Ishikawa (cell line): ENCODE data around the gene DLX1.

ENCODE experiments used
- CEBPB ChIP-seq: IDR thresholded peaks from 2 replicates; pipeline ENCODE4 v1.6.1; 2012
- CREB1 ChIP-seq: IDR thresholded peaks from 2 replicates; pipeline ENCODE4 v1.6.1; 2012; ENCODE audit warnings: low read depth
- EP300 ChIP-seq: IDR thresholded peaks from 2 replicates; pipeline ENCODE4 v1.6.1; 2012; ENCODE audit warnings: borderline replicate concordance
- FOXM1 ChIP-seq: IDR thresholded peaks from 2 replicates; pipeline ENCODE4 v1.6.1; 2012; ENCODE audit warnings: low read depth, borderline replicate concordance
- NFIC ChIP-seq: IDR thresholded peaks from 2 replicates; pipeline ENCODE4 v1.6.1; 2012
- RAD21 ChIP-seq: IDR thresholded peaks from 2 replicates; pipeline ENCODE4 v1.6.1; 2012; ENCODE audit warnings: low read depth
- TAF1 ChIP-seq: IDR thresholded peaks from 2 replicates; pipeline ENCODE4 v1.6.1; 2012; ENCODE audit warnings: low read depth, mild to moderate bottlenecking
- YY1 ChIP-seq: IDR thresholded peaks from 2 replicates; pipeline ENCODE4 v1.6.1; 2012; ENCODE audit warnings: low read depth
- ZBTB7A ChIP-seq: IDR thresholded peaks from 2 replicates; pipeline ENCODE4 v1.6.1; 2012; ENCODE audit warnings: low read depth
- TF ChIP-seq, protein P1 (sequence below): IDR thresholded peaks from 2 replicates; pipeline ENCODE4 v1.6.1; 2012
- TF ChIP-seq, protein P2 (sequence below): IDR thresholded peaks from 2 replicates; pipeline ENCODE4 v1.6.1; 2012; ENCODE audit warnings: low read depth, mild to moderate bottlenecking
- TF ChIP-seq, protein P3 (sequence below): IDR thresholded peaks from 2 replicates; pipeline ENCODE4 v1.6.1; 2012

DNA sequence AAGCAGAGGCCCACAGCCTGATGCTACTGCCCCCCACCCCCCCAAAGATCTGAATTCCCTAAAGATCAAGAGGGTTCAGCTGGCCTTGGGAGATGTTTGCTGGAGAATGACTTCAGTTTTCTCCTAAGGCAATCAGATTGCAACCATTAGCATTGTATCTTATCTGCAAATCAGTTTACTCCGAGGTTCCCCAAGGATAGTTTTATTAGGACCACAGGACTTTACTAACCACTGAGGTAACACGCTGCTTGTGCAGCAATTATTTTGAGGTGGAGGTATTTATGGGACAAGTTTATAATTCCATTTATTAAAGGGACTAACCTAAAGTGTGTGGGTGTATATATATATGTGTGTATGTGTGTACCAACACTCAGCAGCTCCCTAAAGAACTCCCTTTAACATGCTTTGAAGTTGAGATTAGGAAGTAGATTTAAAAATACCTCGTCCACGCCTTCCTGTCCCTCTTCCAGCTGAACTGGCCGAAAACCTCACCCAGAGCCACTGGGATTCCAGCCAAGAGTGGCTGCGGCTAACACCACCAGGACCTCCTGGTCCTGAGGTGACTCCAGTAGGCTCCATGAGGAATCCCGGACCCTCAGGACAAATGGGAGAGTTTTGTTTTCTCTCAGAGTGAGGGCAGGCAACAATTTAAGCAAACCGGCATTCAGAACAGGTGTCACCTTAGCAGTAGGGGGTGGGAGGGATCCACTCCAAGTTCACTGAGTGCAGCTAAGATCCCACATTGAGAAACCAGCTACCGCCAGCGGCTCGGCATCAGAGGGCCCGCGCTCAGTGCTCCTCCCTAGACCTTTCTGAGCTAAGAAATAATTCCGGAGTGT, 3.0 kb upstream of the DLX1 start:
- TF ChIP-seq, protein P1, sequence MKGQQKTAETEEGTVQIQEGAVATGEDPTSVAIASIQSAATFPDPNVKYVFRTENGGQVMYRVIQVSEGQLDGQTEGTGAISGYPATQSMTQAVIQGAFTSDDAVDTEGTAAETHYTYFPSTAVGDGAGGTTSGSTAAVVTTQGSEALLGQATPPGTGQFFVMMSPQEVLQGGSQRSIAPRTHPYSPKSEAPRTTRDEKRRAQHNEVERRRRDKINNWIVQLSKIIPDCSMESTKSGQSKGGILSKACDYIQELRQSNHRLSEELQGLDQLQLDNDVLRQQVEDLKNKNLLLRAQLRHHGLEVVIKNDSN, result no peak
- no peak for TF ChIP-seq CEBPB
- TF ChIP-seq YY1, result no peak
- TF ChIP-seq, protein P2, sequence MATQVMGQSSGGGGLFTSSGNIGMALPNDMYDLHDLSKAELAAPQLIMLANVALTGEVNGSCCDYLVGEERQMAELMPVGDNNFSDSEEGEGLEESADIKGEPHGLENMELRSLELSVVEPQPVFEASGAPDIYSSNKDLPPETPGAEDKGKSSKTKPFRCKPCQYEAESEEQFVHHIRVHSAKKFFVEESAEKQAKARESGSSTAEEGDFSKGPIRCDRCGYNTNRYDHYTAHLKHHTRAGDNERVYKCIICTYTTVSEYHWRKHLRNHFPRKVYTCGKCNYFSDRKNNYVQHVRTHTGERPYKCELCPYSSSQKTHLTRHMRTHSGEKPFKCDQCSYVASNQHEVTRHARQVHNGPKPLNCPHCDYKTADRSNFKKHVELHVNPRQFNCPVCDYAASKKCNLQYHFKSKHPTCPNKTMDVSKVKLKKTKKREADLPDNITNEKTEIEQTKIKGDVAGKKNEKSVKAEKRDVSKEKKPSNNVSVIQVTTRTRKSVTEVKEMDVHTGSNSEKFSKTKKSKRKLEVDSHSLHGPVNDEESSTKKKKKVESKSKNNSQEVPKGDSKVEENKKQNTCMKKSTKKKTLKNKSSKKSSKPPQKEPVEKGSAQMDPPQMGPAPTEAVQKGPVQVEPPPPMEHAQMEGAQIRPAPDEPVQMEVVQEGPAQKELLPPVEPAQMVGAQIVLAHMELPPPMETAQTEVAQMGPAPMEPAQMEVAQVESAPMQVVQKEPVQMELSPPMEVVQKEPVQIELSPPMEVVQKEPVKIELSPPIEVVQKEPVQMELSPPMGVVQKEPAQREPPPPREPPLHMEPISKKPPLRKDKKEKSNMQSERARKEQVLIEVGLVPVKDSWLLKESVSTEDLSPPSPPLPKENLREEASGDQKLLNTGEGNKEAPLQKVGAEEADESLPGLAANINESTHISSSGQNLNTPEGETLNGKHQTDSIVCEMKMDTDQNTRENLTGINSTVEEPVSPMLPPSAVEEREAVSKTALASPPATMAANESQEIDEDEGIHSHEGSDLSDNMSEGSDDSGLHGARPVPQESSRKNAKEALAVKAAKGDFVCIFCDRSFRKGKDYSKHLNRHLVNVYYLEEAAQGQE, result no peak
- TF ChIP-seq, protein P3, sequence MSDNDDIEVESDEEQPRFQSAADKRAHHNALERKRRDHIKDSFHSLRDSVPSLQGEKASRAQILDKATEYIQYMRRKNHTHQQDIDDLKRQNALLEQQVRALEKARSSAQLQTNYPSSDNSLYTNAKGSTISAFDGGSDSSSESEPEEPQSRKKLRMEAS, result no peak
- TF ChIP-seq FOXM1, result no peak
- TF ChIP-seq EP300, result no peak
- no peak for TF ChIP-seq CREB1
- no peak for TF ChIP-seq TAF1
- TF ChIP-seq RAD21, result no peak
- no peak for TF ChIP-seq ZBTB7A
- TF ChIP-seq NFIC, result no peak
